H9 (cell line): ENCODE data around the gene ERVK3-1. TPM values are rescaled to one million over a fixed set of nuclear protein-coding genes. Genes with fewer than 3 reads are reported as not detected.

Experiments used
- DNase-seq: peaks from one replicate; pipeline ENCODE4 v3.0.0-alpha.2; 2017
- H2AFZ ChIP-seq: one replicate; pipeline ENCODE4 v1.6.1; 2013; ENCODE audit warnings: mild to moderate bottlenecking, low read length, control low read depth, moderate library complexity
- H2AK5ac ChIP-seq: 2 replicates; pipeline ENCODE4 v1.6.1; 2013; ENCODE audit warnings: low read length, control low read depth, mixed read lengths; ENCODE audit not compliant: insufficient read length
- H2BK120ac ChIP-seq: one replicate; pipeline ENCODE4 v1.6.1; 2013; ENCODE audit warnings: low read depth, mild to moderate bottlenecking, low read length, control low read depth, inconsistent platforms; ENCODE audit not compliant: poor library complexity, severe bottlenecking
- H2BK12ac ChIP-seq: 2 replicates; pipeline ENCODE4 v1.6.1; 2013; ENCODE audit warnings: low read length, control low read depth, mixed read lengths, low read depth; ENCODE audit not compliant: insufficient read length
- H2BK15ac ChIP-seq: 2 replicates; pipeline ENCODE4 v1.6.1; 2013; ENCODE audit warnings: low read depth, low read length, control low read depth
- H2BK20ac ChIP-seq: one replicate; pipeline ENCODE4 v1.6.1; 2013; ENCODE audit warnings: low read depth, mild to moderate bottlenecking, low read length, control low read depth, inconsistent platforms; ENCODE audit not compliant: poor library complexity, severe bottlenecking
- H2BK5ac ChIP-seq: 2 replicates; pipeline ENCODE4 v1.6.1; 2013; ENCODE audit warnings: low read length, control low read depth, mixed read lengths; ENCODE audit not compliant: insufficient read length
- H3K14ac ChIP-seq: 2 replicates; pipeline ENCODE4 v1.6.1; 2013; ENCODE audit warnings: low read length, control low read depth; ENCODE audit not compliant: insufficient read depth
- H3K18ac ChIP-seq: 2 replicates; pipeline ENCODE4 v1.6.1; 2013; ENCODE audit warnings: low read depth, mild to moderate bottlenecking, mixed read lengths, low read length, control low read depth; ENCODE audit not compliant: insufficient read length
- H3K23ac ChIP-seq: 2 replicates; pipeline ENCODE4 v1.6.1; 2013; ENCODE audit warnings: low read length, control low read depth, mixed read lengths, low read depth; ENCODE audit not compliant: insufficient read length
- H3K23me2 ChIP-seq: 2 replicates; pipeline ENCODE4 v1.6.1; 2013; ENCODE audit warnings: low read depth, mild to moderate bottlenecking, mixed read lengths, low read length, control low read depth; ENCODE audit not compliant: insufficient read length, poor library complexity, severe bottlenecking
- H3K27ac ChIP-seq: 2 replicates; pipeline ENCODE4 v1.5.1; 2013; ENCODE audit warnings: low read length, control low read depth, mixed read lengths, low read depth; ENCODE audit not compliant: insufficient read length
- H3K27me3 ChIP-seq: 2 replicates; pipeline ENCODE4 v1.6.1; 2013; ENCODE audit warnings: low read length, control low read depth, inconsistent platforms; ENCODE audit not compliant: insufficient read depth
- H3K4ac ChIP-seq: 2 replicates; pipeline ENCODE4 v1.6.1; 2013; ENCODE audit warnings: low read depth, mild to moderate bottlenecking, control low read depth, inconsistent platforms, low read length, moderate library complexity
- H3K4me1 ChIP-seq: 2 replicates; pipeline ENCODE4 v1.6.1; 2013; ENCODE audit warnings: low read length, control low read depth, inconsistent platforms; ENCODE audit not compliant: insufficient read depth
- H3K4me2 ChIP-seq: 2 replicates; pipeline ENCODE4 v1.6.1; 2013; ENCODE audit warnings: low read length, control low read depth, mixed read lengths; ENCODE audit not compliant: insufficient read length, insufficient read depth
- H3K56ac ChIP-seq: 2 replicates; pipeline ENCODE4 v1.6.1; 2013; ENCODE audit warnings: low read depth, mild to moderate bottlenecking, mixed read lengths, low read length, control low read depth; ENCODE audit not compliant: insufficient read length
- H3K79me1 ChIP-seq: 2 replicates; pipeline ENCODE4 v1.6.1; 2013; ENCODE audit warnings: low read depth, mild to moderate bottlenecking, moderate library complexity, low read length, control low read depth, inconsistent platforms; ENCODE audit not compliant: insufficient read depth, poor library complexity, severe bottlenecking
- H3K79me2 ChIP-seq: 2 replicates; pipeline ENCODE4 v1.6.1; 2013; ENCODE audit warnings: low read length, control low read depth, inconsistent platforms; ENCODE audit not compliant: insufficient read depth
- H3K9ac ChIP-seq: 2 replicates; pipeline ENCODE4 v1.6.1; 2013; ENCODE audit warnings: low read length, control low read depth, mixed read lengths; ENCODE audit not compliant: insufficient read length; ENCODE audit errors: extremely low read depth
- H3K9me3 ChIP-seq: one replicate; pipeline ENCODE4 v1.6.1; 2013; ENCODE audit warnings: low read depth, low read length, inconsistent platforms; ENCODE audit not compliant: control insufficient read depth
- H3T11ph ChIP-seq: one replicate; pipeline ENCODE4 v1.6.1; 2013; ENCODE audit warnings: mild to moderate bottlenecking, low read length, control low read depth, inconsistent platforms
- H4K20me1 ChIP-seq: one replicate; pipeline ENCODE4 v1.6.1; 2013; ENCODE audit not compliant: control insufficient read depth, insufficient read length, insufficient read depth
- H4K5ac ChIP-seq: 2 replicates; pipeline ENCODE4 v1.6.1; 2013; ENCODE audit warnings: low read depth, mild to moderate bottlenecking, mixed read lengths, low read length, control low read depth; ENCODE audit not compliant: insufficient read length
- H4K8ac ChIP-seq: replicated peaks from 2 replicates; pipeline ENCODE4 v1.6.1; 2013; ENCODE audit warnings: low read length, control low read depth, mixed read lengths, low read depth; ENCODE audit not compliant: insufficient read length
- H4K91ac ChIP-seq: 2 replicates; pipeline ENCODE4 v1.6.1; 2013; ENCODE audit warnings: low read depth, mild to moderate bottlenecking, moderate library complexity, mixed read lengths, low read length, control low read depth; ENCODE audit not compliant: insufficient read length
- H3K27ac Mint-ChIP-seq, 3 experiments: 2 replicates in 2 of 3; 3 replicates in 1 of 3; pipeline ENCODE4 v1.8.0; 2020 to 2021; ENCODE audit warnings: mixed read lengths in 3 of 3, mild to moderate bottlenecking in 1 of 3, moderate library complexity in 1 of 3
- H3K27me3 Mint-ChIP-seq: 2 replicates; pipeline ENCODE4 v1.8.0; 2021; ENCODE audit warnings: low read depth, mild to moderate bottlenecking, moderate library complexity, mixed read lengths
- H3K36me3 Mint-ChIP-seq, 3 experiments: 2 replicates in 2 of 3; 3 replicates in 1 of 3; pipeline ENCODE4 v1.8.0; 2020 to 2021; ENCODE audit warnings: low read depth in 3 of 3, mixed read lengths in 3 of 3; ENCODE audit not compliant: insufficient read depth in 1 of 3
- H3K4me1 Mint-ChIP-seq, 2 experiments: 2 replicates each; pipeline ENCODE4 v1.8.0; 2020; ENCODE audit warnings: mixed read lengths in 2 of 2
- H3K4me3 Mint-ChIP-seq, 2 experiments: 2 replicates in 1 of 2; 3 replicates in 1 of 2; pipeline ENCODE4 v1.8.0; 2020 to 2021; ENCODE audit warnings: mild to moderate bottlenecking in 2 of 2, mixed read lengths in 2 of 2, moderate library complexity in 1 of 2
- H3K9me3 Mint-ChIP-seq, 2 experiments: 2 replicates in 1 of 2; 3 replicates in 1 of 2; pipeline ENCODE4 v1.8.0; 2020; ENCODE audit warnings: mild to moderate bottlenecking in 2 of 2, mixed read lengths in 2 of 2, moderate library complexity in 1 of 2
- WGBS: extraction: QIAGEN DNeasy Blood & Tissue Kit; methylation state at CpG from one replicate; pipeline ENCODE4 v1.1.7; 2013; ENCODE audit warnings: missing lambda C conversion rate, low lambda C conversion rate, mixed read lengths; ENCODE audit not compliant: insufficient read length; ENCODE audit errors: extremely low coverage; 5-methylcytosine and 5-hydroxymethylcytosine counted together
- total RNA-seq: library from RNA; stranded (reverse); gene quantifications from 2 replicates; pipeline ENCODE4 v1.2.1, GENCODE V29; 2021
- TF ChIP-seq, protein P1 (sequence below): fragments of 200-600 bp; sonication (generic); conservative IDR thresholded peaks from 3 replicates; pipeline ENCODE4 v1.8.0; 2021; ENCODE audit warnings: antibody characterized with exemption, mild to moderate bottlenecking

Gene ERVK3-1
- total RNA-seq, 1 experiment from 2014 or later = 43.7 TPM

DNA sequence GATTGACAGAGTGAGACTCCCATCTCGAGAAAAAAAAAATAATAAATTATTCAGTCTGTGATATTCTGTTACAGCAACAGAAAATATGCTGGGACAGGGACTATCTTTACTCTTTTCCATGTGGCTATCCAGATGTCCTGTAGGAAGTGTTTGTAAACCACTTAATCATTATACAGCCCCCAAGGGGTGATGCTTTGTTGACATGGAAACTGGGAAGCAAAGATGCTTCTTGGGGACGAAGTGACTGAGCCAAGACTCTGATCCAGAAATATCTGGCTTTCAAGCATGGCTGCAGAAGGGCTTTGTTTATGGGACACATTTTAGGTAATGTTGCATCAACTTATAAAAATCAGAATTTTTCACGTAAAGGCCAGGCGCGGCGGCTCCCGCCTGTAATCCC lies 21.0 kb upstream of the ERVK3-1 start:
- H3K27ac Mint-ChIP-seq = no peak overlapping the region

More for the DNA sequence above, 21.0 kb upstream of the ERVK3-1 start:
- Histone ChIP-seq H3K27ac (no peak overlapping the region), H3K4me1 (peaks cover 9% of the 10 kb centered on the region; the same call in 1 of the 2 replicates), H2BK20ac (no peak overlapping the region), H4K20me1 (peaks cover 2% of the 10 kb centered on the region), H3K56ac (no peak overlapping the region), H3K9me3 (no peaks in the 10 kb centered on the region), H3K23ac (no peak overlapping the region), H3K4me2 (no peak overlapping the region), H3T11ph (no peak overlapping the region), H3K18ac (no peak overlapping the region), H2AFZ (no peak overlapping the region), H3K23me2 (peaks cover 5% of the 10 kb centered on the region), H2BK15ac (no peak overlapping the region), H2BK12ac (no peak overlapping the region), H2BK120ac (no peak overlapping the region), H3K9ac (no peak overlapping the region), H3K79me1 (peaks cover 18% of the 10 kb centered on the region), H3K4ac (no peak overlapping the region), H2AK5ac (no peak overlapping the region), H4K91ac (no peak overlapping the region), H3K27me3 (no peaks in the 10 kb centered on the region), H3K79me2 (peaks cover 32% of the 10 kb centered on the region), H4K5ac (no peak overlapping the region), H4K8ac (no peak overlapping the region), H2BK5ac (no peak overlapping the region), H3K14ac (no peak overlapping the region)
- Mint-ChIP-seq H3K36me3 (peaks cover 58 to 69% (median 68%) of the 10 kb centered on the region in 3 experiments), H3K9me3 (0 out of 5 replicates have a peak, but pooled peaks cover 0 to 3% of the 10 kb centered on the region in 2 experiments), H3K4me1 (peaks cover 19% of the 10 kb centered on the region in 2 experiments), H3K4me3 (no peak overlapping the region), H3K27me3 (no peaks in the 10 kb centered on the region)
- TF ChIP-seq, protein P1, sequence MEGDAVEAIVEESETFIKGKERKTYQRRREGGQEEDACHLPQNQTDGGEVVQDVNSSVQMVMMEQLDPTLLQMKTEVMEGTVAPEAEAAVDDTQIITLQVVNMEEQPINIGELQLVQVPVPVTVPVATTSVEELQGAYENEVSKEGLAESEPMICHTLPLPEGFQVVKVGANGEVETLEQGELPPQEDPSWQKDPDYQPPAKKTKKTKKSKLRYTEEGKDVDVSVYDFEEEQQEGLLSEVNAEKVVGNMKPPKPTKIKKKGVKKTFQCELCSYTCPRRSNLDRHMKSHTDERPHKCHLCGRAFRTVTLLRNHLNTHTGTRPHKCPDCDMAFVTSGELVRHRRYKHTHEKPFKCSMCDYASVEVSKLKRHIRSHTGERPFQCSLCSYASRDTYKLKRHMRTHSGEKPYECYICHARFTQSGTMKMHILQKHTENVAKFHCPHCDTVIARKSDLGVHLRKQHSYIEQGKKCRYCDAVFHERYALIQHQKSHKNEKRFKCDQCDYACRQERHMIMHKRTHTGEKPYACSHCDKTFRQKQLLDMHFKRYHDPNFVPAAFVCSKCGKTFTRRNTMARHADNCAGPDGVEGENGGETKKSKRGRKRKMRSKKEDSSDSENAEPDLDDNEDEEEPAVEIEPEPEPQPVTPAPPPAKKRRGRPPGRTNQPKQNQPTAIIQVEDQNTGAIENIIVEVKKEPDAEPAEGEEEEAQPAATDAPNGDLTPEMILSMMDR = no peak
- DNase-seq = no peak
- WGBS = no CpG with 5 or more reads among the region's 7 CpGs
